HS-5 (cell line): ENCODE data around the gene RAPGEF6.
"Not testable (repeated sequence)": the region's sequence is repeated elsewhere in the genome, so short reads cannot be mapped to it uniquely, and the experiment has no call there.

ENCODE experiments used
- DNase-seq: peaks from one replicate; pipeline ENCODE4 v3.0.0-alpha.2; 2012; ENCODE audit warnings: low read depth

RAPGEF6 gene

GRCh38 chr5:131641494-131641893 lies 6.5 kb upstream of the RAPGEF6 start:
- DNase-seq, result no peak

- DNase-seq, result no peak
Measured at GRCh38 chr5:131640043-131640856, 5.2 kb upstream of the RAPGEF6 start.

- DNase-seq, result no peak
Measured at GRCh38 chr5:131639148-131639547, 4.1 kb upstream of the RAPGEF6 start.

GRCh38 chr5:131637694-131638093 lies 2.7 kb upstream of the RAPGEF6 start:
- DNase-seq, result no peak

GRCh38 chr5:131635684-131636572 lies 899 bp upstream of the RAPGEF6 start:
- no peak for DNase-seq

GRCh38 chr5:131634666-131634995 lies 398 bp downstream of the RAPGEF6 start:
- no peak for DNase-seq

- DNase-seq, result no peak
Measured at GRCh38 chr5:131634238-131634637, 791 bp downstream of the RAPGEF6 start.

GRCh38 chr5:131633830-131634229 lies 1.2 kb downstream of the RAPGEF6 start:
- DNase-seq, result no peak

GRCh38 chr5:131630963-131631350 lies 4.1 kb downstream of the RAPGEF6 start:
- DNase-seq, result no peak

GRCh38 chr5:131630208-131630962 lies 4.6 kb downstream of the RAPGEF6 start:
- no peak for DNase-seq

- DNase-seq, result peak; percentile 69
Measured at GRCh38 chr5:131628990-131629389, 6.0 kb downstream of the RAPGEF6 start.

GRCh38 chr5:131627207-131627865 lies 7.7 kb downstream of the RAPGEF6 start:
- DNase-seq, result no peak

GRCh38 chr5:131622633-131623032 lies 12.4 kb downstream of the RAPGEF6 start:
- DNase-seq, result no peak

GRCh38 chr5:131621164-131621563 lies 13.9 kb downstream of the RAPGEF6 start:
- not testable (repeated sequence) for DNase-seq

- no peak for DNase-seq
Measured at GRCh38 chr5:131619102-131619501, 15.9 kb downstream of the RAPGEF6 start.

GRCh38 chr5:131617140-131617822 lies 17.7 kb downstream of the RAPGEF6 start:
- no peak for DNase-seq

GRCh38 chr5:131615957-131616356 lies 19.1 kb downstream of the RAPGEF6 start:
- DNase-seq, result no peak

- DNase-seq, result no peak
Measured at GRCh38 chr5:131613423-131613822, 21.6 kb downstream of the RAPGEF6 start.

- DNase-seq, result no peak
Measured at GRCh38 chr5:131611064-131611381, 24.0 kb downstream of the RAPGEF6 start.

- peak; percentile 80 for DNase-seq
Measured at GRCh38 chr5:131610198-131611063, 24.6 kb downstream of the RAPGEF6 start.

- DNase-seq, result no peak
Measured at GRCh38 chr5:131609774-131610173, 25.3 kb downstream of the RAPGEF6 start.
